PC-9 (cell line): ENCODE results near the gene TCP11X2. TPM values are rescaled to one million over a fixed set of nuclear protein-coding genes. Genes with fewer than 3 reads are reported as not detected.
"Not testable (repeated sequence)": the region's sequence is repeated elsewhere in the genome, so short reads cannot be mapped to it uniquely, and the experiment has no call there.

Source experiments
- BruUV-seq: library from RNA; stranded (reverse); fragments of 400-500 nt; replicated peaks from 2 replicates; lab custom pipeline; 2021; lab: Mats Ljungman, UMichigan
- CTCF ChIA-PET: fragments of 300-600 bp; sonication (Branson Sonifier 250); formaldehyde crosslinking; loops from one replicate; lab custom pipeline; 2022; ENCODE audit warnings: antibody characterized with exemption; lab: Charles Lee
- POLR2A ChIA-PET: fragments of 300-600 bp; sonication (Branson Sonifier 250); formaldehyde crosslinking; loops from one replicate; lab custom pipeline; 2022; ENCODE audit warnings: antibody characterized with exemption; ENCODE audit not compliant: unreplicated experiment; lab: Charles Lee
- DNase-seq, 2 experiments: peaks; one replicate each; pipeline versions ENCODE4 v3.0.0 to v3.0.0-alpha.2; 2015 to 2022; ENCODE audit warnings: mixed read lengths in 1 of 2
- H2AFZ ChIP-seq: fragments of 200-600 bp; sonication (generic); 2 replicates; pipeline ENCODE4 v1.8.1; 2017; ENCODE audit warnings: antibody characterized with exemption
- H3F3A ChIP-seq: fragments of 200-600 bp; sonication (generic); 2 replicates; pipeline ENCODE4 v1.8.1; 2017; ENCODE audit warnings: antibody characterized with exemption, mild to moderate bottlenecking, low read depth; ENCODE audit not compliant: insufficient read depth
- H3K27ac ChIP-seq: fragments of 200-600 bp; sonication (generic); 2 replicates; pipeline ENCODE4 v1.6.1; 2016; ENCODE audit warnings: mixed run types
- H3K27me3 ChIP-seq: fragments of 200-600 bp; sonication (generic); 2 replicates; pipeline ENCODE4 v1.6.1; 2016; ENCODE audit warnings: low read depth, mixed run types; ENCODE audit not compliant: insufficient read depth
- H3K36me3 ChIP-seq: fragments of 200-600 bp; sonication (generic); 2 replicates; pipeline ENCODE4 v1.6.1; 2016; ENCODE audit warnings: low read depth, mixed run types
- H3K4me1 ChIP-seq: fragments of 200-600 bp; sonication (generic); replicated peaks from 2 replicates; pipeline ENCODE4 v1.6.1; 2016; ENCODE audit warnings: mixed run types; ENCODE audit not compliant: insufficient read depth
- H3K4me2 ChIP-seq: fragments of 200-600 bp; sonication (generic); 2 replicates; pipeline ENCODE4 v1.6.1; 2017; ENCODE audit warnings: mixed run types
- H3K4me3 ChIP-seq: fragments of 200-600 bp; sonication (generic); 2 replicates; pipeline ENCODE4 v1.6.1; 2016; ENCODE audit warnings: mixed run types
- H3K79me2 ChIP-seq: fragments of 200-600 bp; sonication (generic); 2 replicates; pipeline ENCODE4 v1.6.1; 2017; ENCODE audit warnings: low read depth, mixed run types
- H3K9me2 ChIP-seq: fragments of 200-600 bp; sonication (generic); 2 replicates; pipeline ENCODE4 v1.8.1; 2017; ENCODE audit warnings: mild to moderate bottlenecking; ENCODE audit not compliant: insufficient read depth
- H3K9me3 ChIP-seq: fragments of 200-600 bp; sonication (generic); 2 replicates; pipeline ENCODE4 v1.8.1; 2016; ENCODE audit warnings: low read depth; ENCODE audit not compliant: insufficient read depth
- H4K20me1 ChIP-seq: fragments of 200-600 bp; sonication (generic); 2 replicates; pipeline ENCODE4 v1.8.1; 2017; ENCODE audit not compliant: insufficient read depth
- intact Hi-C: fragments of 100-400 bp; cut with micrococcal nuclease; formaldehyde crosslinking; loops from one replicate; pipeline ENCODE4 v1.10.0; 2022; ENCODE audit not compliant: unreplicated experiment
- total RNA-seq: library from RNA; stranded (reverse); gene quantifications from 2 replicates; pipeline ENCODE4 v1.2.3, GENCODE V29; 2021

TCP11X2 gene
- total RNA-seq, 1 experiment from 2014 or later, result not detected

DNA sequence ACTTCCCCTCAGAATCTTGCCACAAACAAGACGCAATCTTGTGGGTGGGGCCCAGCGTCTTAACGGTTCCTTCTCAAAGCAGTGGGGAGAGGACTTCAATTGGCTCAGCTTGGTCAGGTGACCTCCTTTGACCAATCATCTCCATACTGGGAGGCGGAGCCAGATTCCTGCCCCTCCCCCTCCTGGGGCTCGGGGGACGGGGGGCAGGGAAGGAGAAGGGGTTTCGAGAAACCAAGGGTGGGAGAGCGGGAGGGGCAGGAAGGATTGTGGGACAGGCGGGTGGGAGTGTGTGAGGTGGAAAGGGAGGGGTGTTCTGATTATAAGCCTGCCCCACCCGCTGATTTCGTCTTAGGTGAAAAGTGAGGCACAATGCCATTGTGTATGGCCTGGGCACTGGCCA, 31.7 kb downstream of the TCP11X2 start, which contains the start of gene NXF2B:
TSS of gene NXF2B (minus strand) at position 101 of the 400 bp plus-strand sequence. CDS start 59,972 bp downstream, outside the sequence.
- H3K36me3 ChIP-seq, H3F3A ChIP-seq, H3K4me2 ChIP-seq, DNase-seq, H2AFZ ChIP-seq, BruUV-seq, H3K79me2 ChIP-seq, H3K9me3 ChIP-seq, H3K27me3 ChIP-seq, H3K4me1 ChIP-seq, H4K20me1 ChIP-seq, H3K27ac ChIP-seq, CTCF ChIA-PET, intact Hi-C loops, H3K4me3 ChIP-seq, POLR2A ChIA-PET, H3K9me2 ChIP-seq: not testable (repeated sequence)

DNA sequence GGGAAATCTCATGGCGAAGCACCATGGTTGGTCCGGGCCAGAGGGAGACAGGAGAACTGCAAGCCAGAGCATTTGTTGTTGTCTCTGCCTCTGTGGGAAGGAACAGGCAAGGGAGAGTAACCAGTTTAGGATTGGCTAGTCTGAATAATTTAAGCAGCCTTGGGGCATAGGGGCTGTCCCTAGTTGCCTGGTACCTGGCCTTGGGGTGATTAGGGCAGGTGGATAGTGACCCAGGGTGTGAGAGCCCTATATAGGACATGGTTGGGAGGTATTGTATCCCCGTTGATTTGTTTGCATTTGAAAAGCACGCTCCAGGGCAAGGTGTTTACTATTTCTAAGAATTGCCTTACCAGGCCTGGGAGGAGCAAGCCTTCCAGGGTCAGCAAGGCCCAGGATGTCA, 57.1 kb downstream of the TCP11X2 start:
- H3K4me3 ChIP-seq, H3F3A ChIP-seq, H3K27me3 ChIP-seq, intact Hi-C loops, DNase-seq, BruUV-seq, CTCF ChIA-PET, H3K79me2 ChIP-seq, H3K36me3 ChIP-seq, H3K4me2 ChIP-seq, H3K9me3 ChIP-seq, H2AFZ ChIP-seq, POLR2A ChIA-PET, H3K4me1 ChIP-seq, H4K20me1 ChIP-seq, H3K27ac ChIP-seq, H3K9me2 ChIP-seq: not testable (repeated sequence)

Other genes with a start within 250 kb of the TCP11X2 start
- not detected in 2 replicates for gene NXF2, start 224.6 kb downstream of the TCP11X2 start, total RNA-seq
- gene NXF2B, start 31.8 kb downstream of the TCP11X2 start, total RNA-seq, result not detected in 2 replicates
- gene TMSB15A, start 44.9 kb upstream of the TCP11X2 start, total RNA-seq, result not detected in 2 replicates
- gene ARMCX5, start 127.7 kb upstream of the TCP11X2 start, total RNA-seq, result 5.7 and 7.1 TPM in 2 replicates
- 1.1 and 1.3 TPM in 2 replicates for gene GPRASP1, start 179.7 kb upstream of the TCP11X2 start, total RNA-seq
- 5.3 and 6.2 TPM in 2 replicates for gene GPRASP2, start 240.6 kb upstream of the TCP11X2 start, total RNA-seq
- 3.5 and 5.3 TPM in 2 replicates for gene GPRASP3, start 248.9 kb upstream of the TCP11X2 start, total RNA-seq